HG02798 (cell line): ENCODE results near the gene CSTF1.

ENCODE experiments used
- ATAC-seq: cut with Tn5 transposase; IDR thresholded peaks from one replicate; pipeline ENCODE4 v1.9.1; 2021; ENCODE audit warnings: mild to moderate bottlenecking; ENCODE audit not compliant: unreplicated experiment, poor library complexity

Gene CSTF1

GRCh38 chr20:56424931-56425330 lies 32.5 kb downstream of the CSTF1 start:
- ATAC-seq: no peak

GRCh38 chr20:56426026-56426425 lies 33.6 kb downstream of the CSTF1 start:
- no peak for ATAC-seq

GRCh38 chr20:56426926-56427325 lies 34.5 kb downstream of the CSTF1 start:
- ATAC-seq: no peak

GRCh38 chr20:56427797-56428196 lies 35.4 kb downstream of the CSTF1 start:
- ATAC-seq: no peak

GRCh38 chr20:56428410-56428809 lies 36.0 kb downstream of the CSTF1 start:
- ATAC-seq: no peak

GRCh38 chr20:56428881-56429280 lies 36.4 kb downstream of the CSTF1 start:
- ATAC-seq: no peak

- ATAC-seq: no peak
Measured at GRCh38 chr20:56429502-56429901, 37.1 kb downstream of the CSTF1 start.

- ATAC-seq: no peak
Measured at GRCh38 chr20:56429941-56430340, 37.5 kb downstream of the CSTF1 start.

GRCh38 chr20:56430461-56430860 lies 38.0 kb downstream of the CSTF1 start:
- no peak for ATAC-seq

GRCh38 chr20:56430957-56431356 lies 38.5 kb downstream of the CSTF1 start:
- no peak for ATAC-seq

GRCh38 chr20:56431471-56431870 lies 39.0 kb downstream of the CSTF1 start:
- ATAC-seq: no peak

- ATAC-seq: no peak
Measured at GRCh38 chr20:56433221-56433879, 40.9 kb downstream of the CSTF1 start.

- ATAC-seq: no peak
Measured at GRCh38 chr20:56433880-56434255, 41.4 kb downstream of the CSTF1 start.

GRCh38 chr20:56437196-56437960 lies 44.9 kb downstream of the CSTF1 start:
- no peak for ATAC-seq

- no peak for ATAC-seq
Measured at GRCh38 chr20:56438284-56438683, 45.8 kb downstream of the CSTF1 start.

- no peak for ATAC-seq
Measured at GRCh38 chr20:56439771-56440291, 47.4 kb downstream of the CSTF1 start.

GRCh38 chr20:56440346-56441007 lies 48.0 kb downstream of the CSTF1 start:
- peak; percentile 81 for ATAC-seq

- no peak for ATAC-seq
Measured at GRCh38 chr20:56442389-56443365, 50.2 kb downstream of the CSTF1 start.

- ATAC-seq: no peak
Measured at GRCh38 chr20:56443654-56444540, 51.5 kb downstream of the CSTF1 start.
